ENCODE results near the gene RFLNA.

Gene RFLNA

GRCh38 chr12:124338876-124339603 is 44.1 kb downstream of the RFLNA start:
- DNase-seq = no peak

GRCh38 chr12:124340080-124340900 is 45.4 kb downstream of the RFLNA start:
- no peak for DNase-seq

- no peak for DNase-seq
These were observed 46.8 kb downstream of the RFLNA start for GRCh38 chr12:124341645-124342069.

GRCh38 chr12:124344022-124344421 is 49.1 kb downstream of the RFLNA start:
- no peak for DNase-seq

- no peak for DNase-seq
These were observed 49.6 kb downstream of the RFLNA start for GRCh38 chr12:124344526-124344925.

- no peak for DNase-seq
These were observed 50.9 kb downstream of the RFLNA start for GRCh38 chr12:124345795-124346194.

GRCh38 chr12:124346425-124347168 is 51.7 kb downstream of the RFLNA start:
- DNase-seq = no peak

- no peak for DNase-seq
These were observed 52.4 kb downstream of the RFLNA start for GRCh38 chr12:124347335-124347734.

GRCh38 chr12:124347805-124348658 is 53.1 kb downstream of the RFLNA start:
- DNase-seq = no peak

- DNase-seq = no peak
These were observed 53.9 kb downstream of the RFLNA start for GRCh38 chr12:124348659-124349380.

- DNase-seq = no peak
These were observed 55.6 kb downstream of the RFLNA start for GRCh38 chr12:124350491-124350890.

- DNase-seq = no peak
These were observed 56.5 kb downstream of the RFLNA start for GRCh38 chr12:124351422-124351821.

- no peak for DNase-seq
These were observed 57.4 kb downstream of the RFLNA start for GRCh38 chr12:124352257-124352656.

GRCh38 chr12:124352839-124353238 is 57.9 kb downstream of the RFLNA start:
- DNase-seq = no peak

GRCh38 chr12:124354400-124354799 is 59.5 kb downstream of the RFLNA start:
- no peak for DNase-seq

GRCh38 chr12:124356221-124356620 is 61.3 kb downstream of the RFLNA start:
- DNase-seq = no peak

- no peak for DNase-seq
These were observed 62.7 kb downstream of the RFLNA start for GRCh38 chr12:124357616-124358015.

GRCh38 chr12:124358572-124358971 is 63.7 kb downstream of the RFLNA start:
- DNase-seq = no peak

GRCh38 chr12:124359671-124360581 is 65.0 kb downstream of the RFLNA start:
- DNase-seq = peak; percentile 79

Data from midbrain (tissue), 1 donor.